AG09319 (cell line): Measurements from ENCODE around the gene PRRG4.
"Not testable (repeated sequence)": the region's sequence is repeated elsewhere in the genome, so short reads cannot be mapped to it uniquely, and the experiment has no call there.

Source experiments
- DNase-seq: peaks from one replicate; pipeline ENCODE4 v3.0.0-alpha.2; 2010; ENCODE audit warnings: low read depth; ENCODE audit errors: extremely low read depth
- CTCF ChIP-seq: IDR thresholded peaks from 2 replicates; pipeline ENCODE4 v1.5.1; 2011; ENCODE audit warnings: low read depth, mild to moderate bottlenecking, inconsistent platforms, low read length, moderate library complexity

The PRRG4 gene

GRCh38 chr11:32820497-32820896 lies 9.2 kb upstream of the PRRG4 start:
- DNase-seq, result no peak
- TF ChIP-seq CTCF, result no peak

- no peak for DNase-seq
Measured at GRCh38 chr11:32821517-32821916, 8.2 kb upstream of the PRRG4 start.

GRCh38 chr11:32821917-32822560 lies 7.7 kb upstream of the PRRG4 start:
- no peak for TF ChIP-seq CTCF

More at GRCh38 chr11:32821517-32821916, 8.2 kb upstream of the PRRG4 start:
- TF ChIP-seq CTCF, result no peak

GRCh38 chr11:32823617-32824016 lies 6.1 kb upstream of the PRRG4 start:
- DNase-seq, result not testable (repeated sequence)

More at GRCh38 chr11:32821917-32822560, 7.7 kb upstream of the PRRG4 start:
- no peak for DNase-seq

GRCh38 chr11:32826113-32826512 lies 3.6 kb upstream of the PRRG4 start:
- TF ChIP-seq CTCF, result no peak
- DNase-seq, result no peak

GRCh38 chr11:32827276-32827675 lies 2.5 kb upstream of the PRRG4 start:
- no peak for DNase-seq
- no peak for TF ChIP-seq CTCF

GRCh38 chr11:32829157-32829679 lies 509 bp upstream of the PRRG4 start:
- no peak for DNase-seq
- TF ChIP-seq CTCF, result no peak

GRCh38 chr11:32830413-32830738 lies 649 bp downstream of the PRRG4 start:
- no peak for DNase-seq

More at GRCh38 chr11:32830413-32830738, 649 bp downstream of the PRRG4 start:
- TF ChIP-seq CTCF, result no peak
